HG03064 (cell line): ENCODE results near the gene ARHGAP33.
"Not testable (repeated sequence)": the region's sequence is repeated elsewhere in the genome, so short reads cannot be mapped to it uniquely, and the experiment has no call there.

Experiments
- ATAC-seq: cut with Tn5 transposase; IDR thresholded peaks from one replicate; pipeline ENCODE4 v1.9.1; 2021; ENCODE audit warnings: low read depth; ENCODE audit not compliant: unreplicated experiment

ARHGAP33 gene

DNA sequence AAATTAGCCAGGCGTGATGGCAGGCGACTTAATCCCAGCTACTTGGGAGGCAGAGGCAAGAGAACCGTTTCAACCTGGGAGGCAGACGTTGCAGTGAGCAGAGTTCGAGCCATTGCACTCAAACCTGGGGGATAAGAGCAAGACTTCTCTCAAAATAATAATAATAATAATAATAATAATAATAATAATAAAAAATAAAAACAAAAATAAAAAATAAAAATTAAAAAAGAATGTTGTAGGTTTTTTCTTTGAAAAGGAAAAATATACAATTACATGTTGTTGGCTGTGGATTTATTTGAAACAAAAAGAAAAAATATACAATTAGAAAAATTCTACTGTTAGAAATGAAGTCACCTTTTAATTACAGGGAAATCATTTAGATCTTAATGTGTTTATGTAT is 48.8 kb downstream of the ARHGAP33 start:
- ATAC-seq = no peak

GRCh38 chr19:35828692-35829301 is 53.4 kb downstream of the ARHGAP33 start:
- no peak for ATAC-seq

GRCh38 chr19:35830986-35831385 is 55.6 kb downstream of the ARHGAP33 start:
- no peak for ATAC-seq

DNA sequence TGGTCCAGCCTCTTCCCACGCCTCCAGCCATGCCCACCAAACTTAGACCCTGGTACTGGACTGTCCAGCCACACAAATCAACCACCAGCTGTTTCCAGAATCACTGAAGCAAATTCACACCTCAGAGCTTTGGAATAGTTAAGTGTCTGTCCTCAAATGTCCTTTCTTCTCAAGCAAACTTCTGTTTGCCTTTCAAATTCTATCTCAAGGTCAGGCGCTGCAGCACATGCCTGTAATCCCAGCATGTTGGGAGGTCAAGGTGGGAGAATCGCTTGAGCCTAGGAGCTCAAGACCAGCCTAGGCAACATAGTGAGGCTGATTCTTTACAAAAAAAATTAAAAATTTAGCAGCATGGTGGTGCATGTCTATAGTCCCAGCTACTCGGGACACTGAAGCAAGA is 56.7 kb downstream of the ARHGAP33 start:
- ATAC-seq = no peak

- ATAC-seq = no peak
These were observed 58.6 kb downstream of the ARHGAP33 start for GRCh38 chr19:35833972-35834371.

- ATAC-seq = not testable (repeated sequence)
These were observed 60.7 kb downstream of the ARHGAP33 start for GRCh38 chr19:35836096-35836495.
